HG03460 (cell line): Measurements from ENCODE around the gene CRHR1.

ENCODE experiments used
- ATAC-seq: cut with Tn5 transposase; IDR thresholded peaks from one replicate; pipeline ENCODE4 v1.9.1; 2021; ENCODE audit not compliant: unreplicated experiment

CRHR1 gene

GRCh38 chr17:45787044-45787443, 2.9 kb downstream of the CRHR1 start:
- ATAC-seq: no peak

GRCh38 chr17:45787656-45788055, 3.5 kb downstream of the CRHR1 start:
- ATAC-seq: no peak

DNA sequence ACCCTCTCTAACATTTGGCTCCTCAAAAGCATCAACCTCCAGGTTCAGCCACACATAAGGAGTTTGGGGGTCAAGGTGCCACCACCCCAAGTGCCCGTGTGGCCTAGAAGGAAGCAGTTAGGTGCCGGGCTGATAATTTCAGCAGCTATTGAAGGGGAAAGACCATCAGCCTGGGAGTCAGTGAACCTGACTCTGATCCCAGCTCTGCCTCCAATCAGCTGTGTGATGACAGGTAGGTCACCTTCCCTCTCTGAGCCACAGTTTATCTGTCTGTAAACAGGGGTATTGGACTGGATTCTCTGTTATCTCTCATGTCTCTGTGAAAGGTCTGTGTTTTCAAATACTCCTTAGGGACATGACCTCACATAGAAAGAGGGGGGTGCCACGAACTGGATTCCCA, 3.9 kb downstream of the CRHR1 start:
- ATAC-seq: no peak

GRCh38 chr17:45789874-45790273, 5.8 kb downstream of the CRHR1 start:
- no peak for ATAC-seq

- ATAC-seq: no peak
Measured at GRCh38 chr17:45790296-45790922, 6.3 kb downstream of the CRHR1 start.

DNA sequence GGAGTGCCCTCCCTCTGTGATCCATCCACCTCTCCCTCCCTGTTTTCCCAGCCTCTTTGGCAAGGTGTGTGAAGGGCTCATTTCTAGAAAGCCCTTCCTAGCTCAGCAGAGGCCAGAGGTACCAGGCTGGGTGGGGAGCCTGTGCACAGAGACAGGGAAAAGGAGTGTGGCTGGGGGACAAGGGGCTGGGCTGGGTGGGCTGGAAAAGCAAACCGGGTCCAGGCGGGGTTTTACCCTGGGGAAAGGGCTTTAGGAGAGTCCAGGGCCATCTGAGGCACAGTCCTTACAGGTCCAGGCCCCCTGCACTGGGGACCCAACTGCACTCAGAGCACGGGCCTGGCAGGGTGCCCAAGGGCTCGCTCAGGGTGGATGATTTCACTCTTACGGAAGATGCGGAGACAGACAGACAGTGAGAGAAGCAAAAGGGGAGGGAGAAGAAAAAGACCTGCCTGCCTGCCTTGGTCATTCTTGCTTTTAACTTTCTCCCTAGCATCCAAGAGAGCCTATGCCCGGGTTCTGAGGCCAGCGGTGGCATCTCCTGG, 7.0 kb downstream of the CRHR1 start:
- no peak for ATAC-seq

GRCh38 chr17:45791935-45792334, 7.8 kb downstream of the CRHR1 start:
- no peak for ATAC-seq

DNA sequence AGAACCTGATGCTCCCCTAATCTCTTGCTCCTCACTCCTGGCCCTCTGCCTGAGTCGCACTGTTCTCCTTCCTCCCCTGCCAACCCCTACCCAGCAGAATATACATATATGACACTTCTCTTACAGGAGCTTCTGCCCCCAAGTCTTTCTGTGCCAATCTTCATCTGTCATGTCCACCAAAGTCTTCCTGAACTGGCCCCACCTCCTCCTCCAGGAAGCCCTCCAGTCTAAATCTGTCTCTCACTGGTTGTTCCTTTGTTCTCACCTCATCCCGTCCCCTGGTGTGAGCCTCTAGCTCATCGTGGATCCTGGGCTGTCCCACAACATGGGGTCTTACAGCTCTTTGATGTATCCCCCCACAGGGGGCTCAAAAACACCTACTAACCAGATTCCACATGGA, 8.3 kb downstream of the CRHR1 start:
- ATAC-seq: no peak

GRCh38 chr17:45792995-45793755, 9.1 kb downstream of the CRHR1 start:
- no peak for ATAC-seq

DNA sequence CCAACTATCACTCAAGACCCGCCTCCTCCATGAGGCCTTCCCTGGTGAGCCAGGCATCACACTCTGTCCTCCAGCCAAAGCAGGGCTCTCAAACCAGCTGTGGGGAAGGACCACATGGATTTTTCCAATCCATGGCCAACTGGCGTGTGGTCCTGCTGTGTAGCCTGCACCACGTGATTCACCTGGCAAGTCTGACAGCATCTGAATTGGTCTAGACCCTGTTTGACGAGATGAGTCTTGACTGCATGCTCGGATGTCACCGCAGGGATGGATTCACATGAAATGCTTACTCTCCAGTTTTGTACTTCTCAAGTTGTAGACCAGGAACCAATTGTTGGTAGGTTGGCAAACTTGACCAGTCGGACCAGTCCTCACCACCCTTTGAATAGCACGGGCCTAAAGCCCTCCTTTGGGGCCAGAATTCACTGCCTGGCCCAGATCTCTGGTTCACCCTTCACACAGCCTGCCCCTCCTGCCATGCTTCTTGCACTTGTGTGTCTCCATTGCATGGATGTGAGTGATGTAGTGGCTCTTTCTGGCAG, 9.9 kb downstream of the CRHR1 start:
- ATAC-seq: no peak

DNA sequence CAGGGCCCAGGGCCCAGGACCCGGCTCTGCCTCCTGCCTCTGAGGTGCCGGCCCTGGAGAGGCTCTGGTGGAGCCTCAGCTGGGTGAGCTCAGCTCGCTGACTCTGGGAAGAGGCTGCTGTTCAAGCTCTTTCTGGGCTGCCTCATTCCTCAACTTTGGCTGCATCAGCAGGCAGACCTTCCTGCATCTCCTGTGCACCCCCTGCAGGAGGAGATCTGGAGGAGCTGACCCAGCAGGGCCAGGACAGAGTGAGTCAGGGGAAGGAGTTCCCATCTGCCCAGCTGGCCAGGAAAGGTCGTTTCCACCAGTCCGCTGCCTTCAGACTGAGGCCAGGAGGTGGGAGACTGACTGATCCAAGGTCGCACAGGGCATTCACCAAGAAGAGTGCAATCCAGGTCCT, 10.7 kb downstream of the CRHR1 start:
- no peak for ATAC-seq

DNA sequence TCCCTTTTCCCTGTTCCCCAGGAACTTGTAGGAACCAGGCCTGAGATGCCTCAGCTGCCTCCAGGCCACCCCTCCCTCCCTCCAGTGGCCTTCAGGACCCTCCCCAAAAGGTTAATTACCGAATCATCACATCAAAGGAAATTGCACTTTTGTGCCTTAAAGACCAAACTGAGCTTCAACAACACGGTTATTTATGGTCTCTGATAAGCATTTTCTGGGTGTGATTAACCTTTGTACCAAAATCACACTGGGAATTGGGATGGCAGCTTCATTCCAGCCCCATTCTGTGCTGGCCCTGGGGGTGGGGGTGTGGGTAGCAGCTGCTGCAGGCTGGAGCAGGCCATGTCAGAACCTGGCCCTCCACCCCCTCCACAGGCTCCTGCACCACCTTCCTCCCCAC, 16.7 kb downstream of the CRHR1 start:
- ATAC-seq: no peak

DNA sequence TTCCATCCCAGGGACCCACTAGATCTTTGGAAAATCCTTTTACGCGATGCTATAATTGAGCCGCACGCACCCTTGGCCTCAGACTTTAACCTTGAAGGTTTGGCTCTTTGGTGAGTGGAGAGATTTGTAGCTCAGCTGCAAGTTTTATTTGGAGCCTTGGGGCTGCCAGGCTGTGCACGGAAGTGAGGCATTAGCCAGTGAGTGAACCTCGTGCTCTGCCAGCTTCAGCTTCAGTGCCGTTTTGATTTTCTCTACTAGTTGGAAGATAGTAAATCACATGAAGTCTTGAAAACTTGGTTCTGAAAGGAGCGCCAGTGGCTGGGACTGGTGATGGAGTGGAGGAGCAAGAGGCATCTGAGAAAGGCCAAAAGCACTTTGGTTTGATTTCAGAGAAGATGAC, 17.3 kb downstream of the CRHR1 start:
- ATAC-seq: no peak

DNA sequence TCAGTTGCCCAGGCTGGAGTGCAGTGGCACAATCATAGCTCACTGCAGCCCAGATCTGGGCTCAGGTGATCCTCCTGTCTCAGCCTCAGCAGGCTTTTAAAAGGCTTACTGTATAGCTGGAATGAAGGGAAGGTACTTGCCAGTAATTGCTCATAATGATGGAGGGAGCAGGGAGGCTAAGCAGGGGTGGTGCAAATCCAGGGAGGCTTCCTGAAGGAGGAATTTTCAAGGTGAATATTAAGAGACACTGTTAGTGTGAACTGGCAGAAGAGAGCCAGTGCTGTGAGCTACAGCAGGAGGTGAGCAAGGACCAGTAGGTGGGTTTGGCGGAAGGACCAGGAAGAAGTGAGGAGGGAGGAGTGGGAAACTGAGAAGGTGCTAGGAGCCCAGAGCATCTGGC, 24.7 kb downstream of the CRHR1 start:
- ATAC-seq: no peak

DNA sequence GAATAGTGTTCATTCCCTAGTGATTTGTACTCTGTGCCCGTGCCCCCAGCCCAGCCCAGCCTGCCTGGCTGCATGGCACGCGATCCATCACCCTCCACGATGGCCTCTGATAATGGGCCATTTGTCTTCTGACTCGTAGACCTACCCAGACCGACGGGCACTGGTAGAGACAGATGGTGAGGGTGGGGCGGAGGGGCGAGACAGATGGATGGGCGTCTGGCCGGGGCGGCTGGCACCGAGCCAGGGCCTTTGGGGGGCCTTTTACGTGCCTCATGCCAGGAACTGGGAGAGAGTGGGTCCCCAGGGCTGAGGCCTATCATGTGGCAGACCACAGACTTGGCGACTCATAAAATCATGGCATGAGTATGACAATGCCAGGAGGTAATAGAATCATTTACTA, 25.4 kb downstream of the CRHR1 start:
- ATAC-seq: no peak

GRCh38 chr17:45812102-45812501, 28.0 kb downstream of the CRHR1 start:
- ATAC-seq: no peak

DNA sequence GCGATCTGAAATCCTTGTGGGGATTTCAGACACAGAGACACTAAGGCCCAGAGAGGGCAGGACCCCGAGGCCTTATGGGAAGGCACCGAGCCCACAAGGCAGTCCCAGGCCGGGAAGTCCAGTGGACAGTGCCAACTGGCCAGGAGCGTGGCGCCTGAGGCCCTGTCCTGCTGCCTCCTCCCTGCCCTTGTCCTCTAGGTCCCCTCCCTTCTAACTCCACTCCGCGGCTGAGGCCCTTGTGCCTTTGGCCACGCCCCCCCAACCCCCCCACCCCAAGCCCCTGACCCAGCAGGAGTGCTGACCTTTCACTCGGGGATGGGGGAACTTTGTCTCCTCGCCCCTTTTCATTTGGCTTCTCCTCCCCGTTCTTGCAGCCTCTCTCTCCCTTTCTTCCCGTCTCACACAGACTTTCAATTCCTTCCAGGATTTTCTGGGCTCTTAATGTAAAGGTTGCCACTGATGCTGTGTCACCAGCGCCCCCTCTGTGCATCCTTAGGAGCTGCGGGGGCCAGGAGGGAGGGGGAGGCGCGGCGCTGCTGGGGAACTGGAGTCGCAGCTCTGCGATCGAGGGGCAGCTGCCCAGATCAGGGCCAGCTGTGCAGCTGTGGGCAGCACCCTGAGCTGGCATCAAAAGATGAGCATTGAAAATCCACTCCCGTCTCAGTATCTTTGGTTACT, 29.1 kb downstream of the CRHR1 start:
- ATAC-seq: no peak

- no peak for ATAC-seq
Measured at GRCh38 chr17:45814622-45815606, 30.8 kb downstream of the CRHR1 start.

GRCh38 chr17:45815752-45816151, 31.6 kb downstream of the CRHR1 start:
- ATAC-seq: no peak

DNA sequence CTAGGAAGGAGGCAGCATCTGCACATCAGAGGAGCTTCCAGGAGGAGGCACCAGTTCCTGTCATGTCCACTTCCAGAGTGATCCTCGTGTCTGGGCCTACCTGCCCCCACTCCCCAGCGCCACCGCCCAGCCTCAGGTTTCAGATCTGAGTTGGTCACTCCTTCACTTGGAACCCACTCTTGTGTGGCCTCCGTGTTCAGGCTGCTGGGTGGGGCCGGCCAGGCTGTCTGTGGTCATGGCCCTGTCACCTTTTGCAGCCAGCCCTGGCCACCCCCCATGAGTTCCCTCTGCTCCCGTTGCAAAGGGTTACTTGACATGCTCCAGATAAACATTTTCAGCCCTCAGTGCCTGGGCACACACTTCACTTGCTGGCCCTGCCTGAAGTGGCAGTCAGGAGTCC, 33.9 kb downstream of the CRHR1 start:
- no peak for ATAC-seq

GRCh38 chr17:45818699-45819098, 34.6 kb downstream of the CRHR1 start:
- ATAC-seq: no peak
